PFSK-1 (cell line): Measurements from ENCODE around the gene IQGAP2.

Experiments used
- FOXP2 ChIP-seq: optimal IDR thresholded peaks from 2 replicates; pipeline ENCODE3; 2011; ENCODE audit warnings: borderline replicate concordance, control low read depth, inconsistent platforms; ENCODE audit not compliant: insufficient read depth; ENCODE audit errors: extremely low read length, extremely low read depth
- POLR2AphosphoS5 ChIP-seq: IDR thresholded peaks from 2 replicates; pipeline ENCODE4 v1.6.1; 2012; ENCODE audit warnings: low read depth, mild to moderate bottlenecking, control low read depth, low read length, moderate library complexity
- SIN3A ChIP-seq: IDR thresholded peaks from 2 replicates; pipeline ENCODE4 v1.6.1; 2012; ENCODE audit warnings: mild to moderate bottlenecking, low read length, moderate library complexity, borderline replicate concordance; ENCODE audit not compliant: insufficient read depth
- TAF1 ChIP-seq: IDR thresholded peaks from 2 replicates; pipeline ENCODE4 v1.6.1; 2012; ENCODE audit warnings: low read length, control low read depth, borderline replicate concordance; ENCODE audit not compliant: insufficient read depth
- TF ChIP-seq, protein P1 (sequence below), 2 experiments: IDR thresholded peaks; 2 replicates each; pipeline versions ENCODE4 v1.6.1 to v1.8.0; 2011 to 2012; ENCODE audit warnings: low read depth in 2 of 2, low read length in 2 of 2, control low read depth in 1 of 2, inconsistent platforms in 1 of 2, mild to moderate bottlenecking in 1 of 2, moderate library complexity in 1 of 2; ENCODE audit not compliant: insufficient read depth in 1 of 2

DNA sequence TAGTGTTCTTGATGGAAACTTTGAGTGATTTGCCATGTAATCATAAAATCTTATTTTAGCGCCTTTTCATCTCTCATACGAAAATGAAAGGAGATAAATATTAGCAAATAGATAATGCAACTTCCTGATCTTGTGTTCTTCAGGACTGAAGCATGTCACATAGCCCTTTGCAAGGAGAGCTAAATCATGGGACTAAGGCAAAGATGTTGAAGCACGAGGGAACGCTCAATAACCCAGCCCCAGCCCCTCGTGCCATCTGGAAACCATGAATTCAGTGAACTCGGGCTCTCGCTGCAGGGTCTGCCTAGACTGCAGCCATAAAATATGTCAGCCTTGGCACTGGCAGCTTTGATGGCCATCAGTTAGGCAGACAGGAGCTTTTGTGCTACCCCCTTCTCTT is 161.9 kb downstream of the IQGAP2 start:
- no peak for TF ChIP-seq POLR2AphosphoS5
- TF ChIP-seq, protein P1, sequence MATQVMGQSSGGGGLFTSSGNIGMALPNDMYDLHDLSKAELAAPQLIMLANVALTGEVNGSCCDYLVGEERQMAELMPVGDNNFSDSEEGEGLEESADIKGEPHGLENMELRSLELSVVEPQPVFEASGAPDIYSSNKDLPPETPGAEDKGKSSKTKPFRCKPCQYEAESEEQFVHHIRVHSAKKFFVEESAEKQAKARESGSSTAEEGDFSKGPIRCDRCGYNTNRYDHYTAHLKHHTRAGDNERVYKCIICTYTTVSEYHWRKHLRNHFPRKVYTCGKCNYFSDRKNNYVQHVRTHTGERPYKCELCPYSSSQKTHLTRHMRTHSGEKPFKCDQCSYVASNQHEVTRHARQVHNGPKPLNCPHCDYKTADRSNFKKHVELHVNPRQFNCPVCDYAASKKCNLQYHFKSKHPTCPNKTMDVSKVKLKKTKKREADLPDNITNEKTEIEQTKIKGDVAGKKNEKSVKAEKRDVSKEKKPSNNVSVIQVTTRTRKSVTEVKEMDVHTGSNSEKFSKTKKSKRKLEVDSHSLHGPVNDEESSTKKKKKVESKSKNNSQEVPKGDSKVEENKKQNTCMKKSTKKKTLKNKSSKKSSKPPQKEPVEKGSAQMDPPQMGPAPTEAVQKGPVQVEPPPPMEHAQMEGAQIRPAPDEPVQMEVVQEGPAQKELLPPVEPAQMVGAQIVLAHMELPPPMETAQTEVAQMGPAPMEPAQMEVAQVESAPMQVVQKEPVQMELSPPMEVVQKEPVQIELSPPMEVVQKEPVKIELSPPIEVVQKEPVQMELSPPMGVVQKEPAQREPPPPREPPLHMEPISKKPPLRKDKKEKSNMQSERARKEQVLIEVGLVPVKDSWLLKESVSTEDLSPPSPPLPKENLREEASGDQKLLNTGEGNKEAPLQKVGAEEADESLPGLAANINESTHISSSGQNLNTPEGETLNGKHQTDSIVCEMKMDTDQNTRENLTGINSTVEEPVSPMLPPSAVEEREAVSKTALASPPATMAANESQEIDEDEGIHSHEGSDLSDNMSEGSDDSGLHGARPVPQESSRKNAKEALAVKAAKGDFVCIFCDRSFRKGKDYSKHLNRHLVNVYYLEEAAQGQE (IDR thresholded peaks at IDR 0.05; ENCODE audit: insufficient read depth in 1 of 2, low read depth in 2 of 2, low read length in 2 of 2): no peak
- TF ChIP-seq SIN3A: no peak
- TF ChIP-seq TAF1: no peak
- no peak for TF ChIP-seq FOXP2
